Body of pancreas (tissue), 4 donors: ENCODE data around the gene COL5A1. TPM values are rescaled to one million over a fixed set of nuclear protein-coding genes. Genes with fewer than 3 reads are reported as not detected.

ENCODE experiments used
- ATAC-seq: fragments of 150-250 bp; one replicate; pipeline ENCODE4 v1.9.1; 2016
- DNase-seq, 4 donors: peaks; one replicate each; pipeline ENCODE4 v3.0.0-alpha.2; 2019
- H3K27ac ChIP-seq, 4 donors: fragments of 200-600 bp; sonication (generic); 1 replicate in 3 of 4; 2 replicates in 1 of 4; pipeline versions ENCODE4 v1.5.1 to v1.6.1; 2016 to 2019; ENCODE audit warnings: mild to moderate bottlenecking in 1 of 4, mixed read lengths in 1 of 4, moderate library complexity in 1 of 4
- H3K27me3 ChIP-seq, 2 donors: fragments of 200-600 bp; sonication (generic); one replicate each; pipeline ENCODE4 v1.6.0; 2016; ENCODE audit warnings: mild to moderate bottlenecking in 1 of 2
- H3K36me3 ChIP-seq, 2 donors: fragments of 200-600 bp; sonication (generic); replicated peaks in 1 of 2; 2 replicates each; pipeline ENCODE4 v1.5.1; 2016; ENCODE audit warnings: low read depth in 2 of 2; ENCODE audit not compliant: insufficient read depth in 1 of 2
- H3K4me1 ChIP-seq: fragments of 200-600 bp; sonication (generic); one replicate; pipeline ENCODE4 v1.6.0; 2016
- H3K4me3 ChIP-seq, 2 donors: fragments of 200-600 bp; sonication (generic); 1 replicate in 1 of 2; 2 replicates in 1 of 2; pipeline ENCODE4 v1.5.1; 2016 to 2019
- H3K9me3 ChIP-seq, 3 donors: fragments of 200-600 bp; sonication (generic); 1 replicate in 2 of 3; 2 replicates in 1 of 3; pipeline ENCODE4 v1.5.1; 2016
- POLR2A ChIP-seq, 3 donors: fragments of 450-650 bp; IDR thresholded peaks; one replicate each; pipeline ENCODE4 v1.6.1; 2016; ENCODE audit warnings: antibody characterized with exemption in 3 of 3, mild to moderate bottlenecking in 2 of 3
- WGBS, 2 donors: methylation state at CpG; one replicate each; pipeline ENCODE4 v1.1.5; 2017; 5-methylcytosine and 5-hydroxymethylcytosine counted together
- intact Hi-C: fragments of 100-400 bp; cut with DNase I; formaldehyde crosslinking; loops from one replicate; pipeline ENCODE4 v1.15.1; 2023
- total RNA-seq, 2 donors: library from RNA; depleted of rRNA; stranded (reverse); fragments of >200 nt; gene quantifications; one replicate each; pipeline ENCODE4 v1.1.0, GENCODE V29; 2016
- TF ChIP-seq, protein P1 (sequence below), 7 experiments: fragments of 450-650 bp in 4 of 7; fragments of 200-600 bp in 3 of 7; sonication (generic) in 3 of 7; IDR thresholded peaks; one replicate each; pipeline ENCODE4 v1.5.1; 2016 to 2019; ENCODE audit warnings: antibody characterized with exemption in 7 of 7

The COL5A1 gene
- total RNA-seq, 2 donors from 2014 or later: 7.0 to 14.5 TPM

DNA sequence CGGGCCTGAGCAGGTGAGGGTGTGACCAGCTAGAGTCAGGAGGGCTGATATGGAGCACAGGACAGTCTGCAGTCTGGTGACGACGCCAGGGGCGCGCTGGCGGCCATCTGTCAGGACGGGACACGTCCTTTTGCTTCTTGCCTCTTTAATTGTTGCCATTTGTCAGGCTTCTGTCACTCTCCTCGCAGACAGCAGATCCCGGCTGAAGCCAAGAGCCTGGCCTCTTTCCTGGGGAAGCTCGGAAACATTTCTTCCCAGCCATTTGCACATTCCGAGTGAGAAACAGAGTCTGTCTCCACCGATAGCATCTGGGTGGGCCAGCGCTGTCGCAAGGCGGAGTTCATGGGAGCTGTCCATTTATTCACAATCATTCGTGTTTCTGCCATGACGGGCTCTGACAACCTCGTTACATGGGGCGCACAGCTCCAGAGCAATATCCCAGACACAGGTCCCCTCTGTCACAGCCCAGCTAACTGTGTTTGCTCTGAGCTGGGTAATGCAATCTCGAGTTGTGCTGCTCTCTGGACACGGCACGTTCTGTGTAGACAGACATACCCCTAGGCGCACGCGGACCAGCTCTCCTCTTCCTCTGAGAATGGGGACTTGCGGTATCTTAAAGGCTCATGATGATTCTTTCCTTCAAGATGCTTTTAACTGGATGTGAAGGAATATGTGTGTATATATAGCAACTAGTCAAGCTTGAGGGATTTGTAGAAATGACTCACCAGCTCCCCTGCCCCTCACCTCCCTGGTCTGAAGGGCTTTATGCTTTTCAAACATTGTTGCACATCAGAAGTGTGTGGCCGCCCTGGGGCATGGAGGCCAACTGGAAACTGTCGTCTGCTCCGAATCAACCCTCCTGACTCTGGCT lies 133.7 kb downstream of the COL5A1 start:
- Histone ChIP-seq H3K27ac (no peak overlapping the region), H3K9me3 (no peaks in the 10 kb centered on the region), H3K36me3 (no peaks in the 10 kb centered on the region), H3K27me3 (no peaks in the 10 kb centered on the region), H3K4me1 (no peaks in the 10 kb centered on the region), H3K4me3 (no peak overlapping the region)
- DNase-seq: no peak
- TF ChIP-seq, protein P1, sequence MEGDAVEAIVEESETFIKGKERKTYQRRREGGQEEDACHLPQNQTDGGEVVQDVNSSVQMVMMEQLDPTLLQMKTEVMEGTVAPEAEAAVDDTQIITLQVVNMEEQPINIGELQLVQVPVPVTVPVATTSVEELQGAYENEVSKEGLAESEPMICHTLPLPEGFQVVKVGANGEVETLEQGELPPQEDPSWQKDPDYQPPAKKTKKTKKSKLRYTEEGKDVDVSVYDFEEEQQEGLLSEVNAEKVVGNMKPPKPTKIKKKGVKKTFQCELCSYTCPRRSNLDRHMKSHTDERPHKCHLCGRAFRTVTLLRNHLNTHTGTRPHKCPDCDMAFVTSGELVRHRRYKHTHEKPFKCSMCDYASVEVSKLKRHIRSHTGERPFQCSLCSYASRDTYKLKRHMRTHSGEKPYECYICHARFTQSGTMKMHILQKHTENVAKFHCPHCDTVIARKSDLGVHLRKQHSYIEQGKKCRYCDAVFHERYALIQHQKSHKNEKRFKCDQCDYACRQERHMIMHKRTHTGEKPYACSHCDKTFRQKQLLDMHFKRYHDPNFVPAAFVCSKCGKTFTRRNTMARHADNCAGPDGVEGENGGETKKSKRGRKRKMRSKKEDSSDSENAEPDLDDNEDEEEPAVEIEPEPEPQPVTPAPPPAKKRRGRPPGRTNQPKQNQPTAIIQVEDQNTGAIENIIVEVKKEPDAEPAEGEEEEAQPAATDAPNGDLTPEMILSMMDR (IDR thresholded peaks at IDR 0.05): no peak
- TF ChIP-seq POLR2A (IDR thresholded peaks at IDR 0.05): no peak
- ATAC-seq: no peak
- WGBS, 2 donors: 70 to 74% methylated on average over 30 of the region's 30 CpGs
- intact Hi-C loops: no loop called here

DNA sequence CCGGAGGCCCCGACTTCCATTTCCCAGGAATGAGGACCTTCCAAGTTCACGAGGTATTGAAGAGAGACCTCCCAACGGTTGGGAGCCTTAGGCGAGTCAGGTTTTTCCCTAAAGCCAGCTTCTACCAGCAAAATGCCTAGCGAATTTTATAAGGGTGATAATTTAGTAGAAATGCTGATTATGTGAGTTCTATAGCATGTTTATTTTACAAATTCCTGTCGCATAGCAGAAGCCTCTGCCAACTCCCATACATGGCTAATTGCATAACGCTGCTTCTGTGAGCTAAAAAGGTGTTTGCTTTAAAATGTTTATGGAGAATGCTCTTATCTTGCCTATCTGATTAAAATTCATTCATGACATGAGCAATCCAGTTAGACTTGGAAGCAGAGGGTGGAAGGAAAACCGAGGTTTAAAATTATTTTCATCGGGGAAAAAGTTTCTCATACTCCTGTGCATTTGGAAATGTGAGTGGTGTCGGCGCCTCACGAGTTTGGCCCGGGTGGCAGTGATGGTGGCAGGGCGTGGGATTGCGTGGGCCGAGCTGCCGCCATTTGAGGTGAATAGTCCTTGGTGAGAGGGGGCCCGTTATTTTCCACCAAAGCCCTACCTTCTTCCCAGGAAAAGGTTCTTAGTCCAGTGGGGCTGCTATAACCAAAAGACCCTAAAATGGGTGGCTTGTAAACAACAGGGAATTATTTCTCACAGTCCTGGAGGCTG lies 134.6 kb downstream of the COL5A1 start:
- ATAC-seq (no peak), DNase-seq (no peak)
- no peak for TF ChIP-seq POLR2A (IDR thresholded peaks at IDR 0.05)
- TF ChIP-seq, protein P1 (IDR thresholded peaks at IDR 0.05): no peak
- Histone ChIP-seq H3K4me3 (no peak overlapping the region), H3K27me3 (no peaks in the 10 kb centered on the region), H3K9me3 (no peaks in the 10 kb centered on the region), H3K4me1 (no peaks in the 10 kb centered on the region), H3K36me3 (no peaks in the 10 kb centered on the region), H3K27ac (no peak overlapping the region)
- intact Hi-C loops: no loop called here
- WGBS, 2 donors: 52 to 62% methylated on average over 19 of the region's 19 CpGs

DNA sequence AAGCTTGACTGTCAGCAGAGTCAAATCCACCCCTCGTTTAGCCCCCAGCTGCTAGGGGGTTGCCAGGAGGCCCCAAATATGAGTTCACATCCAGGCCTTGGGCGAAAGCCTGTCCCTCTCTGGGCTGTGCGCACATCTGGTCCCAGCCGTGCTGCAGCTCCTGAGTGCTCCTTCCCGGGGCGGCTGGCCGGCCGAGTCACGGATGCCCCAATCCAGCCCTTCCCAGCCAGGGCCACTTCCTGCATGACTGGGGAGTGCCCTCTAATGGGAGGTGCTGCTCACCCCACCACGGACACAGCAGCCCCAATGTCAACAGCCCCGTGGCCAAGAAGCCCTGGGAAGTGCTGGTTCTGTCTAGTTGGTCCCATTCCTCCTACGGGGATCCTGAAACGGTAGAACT lies 135.6 kb downstream of the COL5A1 start:
- ATAC-seq: no peak
- Histone ChIP-seq H3K4me1 (no peaks in the 10 kb centered on the region), H3K27ac (no peak overlapping the region), H3K9me3 (no peaks in the 10 kb centered on the region), H3K4me3 (no peak overlapping the region), H3K27me3 (no peaks in the 10 kb centered on the region), H3K36me3 (no peaks in the 10 kb centered on the region)
- intact Hi-C loops: no loop called here
- no peak for TF ChIP-seq POLR2A (IDR thresholded peaks at IDR 0.05)
- TF ChIP-seq, protein P1 (IDR thresholded peaks at IDR 0.05): no peak
- no peak for DNase-seq
- WGBS, 2 donors: 68 to 83% methylated on average over 3 to 13 of the region's 13 CpGs

DNA sequence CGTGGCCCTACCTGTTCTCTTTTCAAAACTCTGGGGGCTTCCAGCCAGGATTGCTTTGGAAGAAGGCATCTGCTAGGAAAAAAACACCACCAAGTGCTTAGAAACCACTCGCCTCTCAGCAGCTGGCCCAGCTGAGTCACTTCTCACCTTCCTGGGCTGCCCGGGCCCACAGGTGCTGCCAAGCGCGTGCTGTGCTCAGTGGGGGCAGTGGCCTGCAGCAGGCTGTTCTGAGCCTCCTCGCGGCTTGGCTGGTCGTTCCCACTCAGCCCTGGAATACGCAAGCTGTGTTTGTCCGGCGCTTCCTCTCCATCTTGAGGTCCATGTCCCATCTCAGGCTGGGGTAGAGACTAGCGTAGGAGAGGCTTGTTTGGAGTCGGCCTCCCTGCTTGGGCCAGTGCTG lies 136.6 kb downstream of the COL5A1 start:
- H3K4me3 ChIP-seq: no peak overlapping the region
- 62 to 63% methylated on average over 10 to 12 of the region's 13 CpGs for WGBS, 2 donors
- no peaks in the 10 kb centered on the region for H3K36me3 ChIP-seq
- TF ChIP-seq, protein P1 (IDR thresholded peaks at IDR 0.05): no peak
- TF ChIP-seq POLR2A (IDR thresholded peaks at IDR 0.05): no peak
- H3K27ac ChIP-seq: no peak overlapping the region
- no peak for DNase-seq
- H3K27me3 ChIP-seq: no peaks in the 10 kb centered on the region
- H3K9me3 ChIP-seq: no peaks in the 10 kb centered on the region
- ATAC-seq: no peak
- H3K4me1 ChIP-seq: no peaks in the 10 kb centered on the region
- intact Hi-C loops: no loop called here
